Esophagus muscularis mucosa (tissue), 4 donors: ENCODE data around the gene TRIP10. TPM values are rescaled to one million over a fixed set of nuclear protein-coding genes. Genes with fewer than 3 reads are reported as not detected.

Experiments used
- DNase-seq: peaks from one replicate; pipeline ENCODE4 v3.0.0-alpha.2; 2017; ENCODE audit errors: extremely low spot score
- H3K27ac ChIP-seq, 4 donors: fragments of 200-600 bp; sonication (generic); replicated peaks in 1 of 4; 1 replicate in 3 of 4; 2 replicates in 1 of 4; pipeline ENCODE4 v1.5.1; 2016 to 2019; ENCODE audit warnings: mild to moderate bottlenecking in 1 of 4
- H3K27me3 ChIP-seq, 4 donors: fragments of 200-600 bp; sonication (generic); one replicate each; pipeline versions ENCODE4 v1.5.1 to v1.6.0; 2016 to 2019
- H3K36me3 ChIP-seq, 4 donors: fragments of 200-600 bp; sonication (generic); one replicate each; pipeline ENCODE4 v1.5.1; 2016 to 2019
- H3K4me1 ChIP-seq, 4 donors: fragments of 200-600 bp; sonication (generic); one replicate each; pipeline ENCODE4 v1.5.1; 2016 to 2019
- H3K4me3 ChIP-seq, 4 donors: fragments of 200-600 bp; sonication (generic); 1 replicate in 2 of 4; 2 replicates in 2 of 4; pipeline ENCODE4 v1.5.1; 2016 to 2019; ENCODE audit warnings: mild to moderate bottlenecking in 4 of 4, moderate library complexity in 1 of 4
- H3K9me3 ChIP-seq, 4 donors: fragments of 200-600 bp; sonication (generic); 1 replicate in 3 of 4; 2 replicates in 1 of 4; pipeline ENCODE4 v1.5.1; 2016 to 2019
- CTCF ChIP-seq, 3 experiments: fragments of 200-600 bp in 2 of 3; fragments of 450-650 bp in 1 of 3; sonication (generic) in 2 of 3; IDR thresholded peaks; one replicate each; pipeline ENCODE4 v1.5.1; 2017 to 2019; ENCODE audit warnings: antibody characterized with exemption in 3 of 3, mild to moderate bottlenecking in 2 of 3, moderate library complexity in 1 of 3
- EP300 ChIP-seq: sonication (generic); formaldehyde crosslinking; IDR thresholded peaks from one replicate; pipeline ENCODE4 v1.6.1; 2017; ENCODE audit warnings: antibody characterized with exemption
- POLR2A ChIP-seq: fragments of 450-650 bp; IDR thresholded peaks from one replicate; pipeline ENCODE4 v1.6.1; 2017; ENCODE audit warnings: antibody characterized with exemption, moderate library complexity, mild to moderate bottlenecking, low read depth
- POLR2AphosphoS5 ChIP-seq, 2 donors: sonication (generic); formaldehyde crosslinking; IDR thresholded peaks; one replicate each; pipeline ENCODE4 v1.6.1; 2017; ENCODE audit warnings: antibody characterized with exemption in 2 of 2
- WGBS: methylation state at CpG from one replicate; pipeline ENCODE4 v1.1.5; 2018; 5-methylcytosine and 5-hydroxymethylcytosine counted together
- intact Hi-C: fragments of 100-400 bp; cut with DNase I; formaldehyde crosslinking; loops from one replicate; pipeline ENCODE4 v1.15.1; 2023
- total RNA-seq, 4 donors: library from RNA; depleted of rRNA; stranded (reverse); fragments of >200 nt; gene quantifications; one replicate each; pipeline versions ENCODE4 v1.1.0 to v1.2.1, GENCODE V29; 2016

The TRIP10 gene
- total RNA-seq, 4 donors from 2014 or later: 85.8 to 148 (median 118) TPM

GRCh38 chr19:6732803-6733337 is 6.6 kb upstream of the TRIP10 start:
- WGBS: 90% methylated on average over 14 of the region's 21 CpGs
- peaks cover 15 to 37% (median 27%) of the 10 kb centered on the region in 4 donors for H3K4me1 ChIP-seq
- H3K27me3 ChIP-seq: no peaks in the 10 kb centered on the region
- intact Hi-C loops: loop anchor here (10.0 kb wide), 1 partner anchor 98 kb away; no protein-coding TSS in a partner anchor
- no peak overlapping the region for H3K4me3 ChIP-seq
- TF ChIP-seq CTCF (IDR thresholded peaks at IDR 0.05) (no peak), EP300 (no peak), POLR2AphosphoS5 (IDR thresholded peaks at IDR 0.05) (no peak), POLR2A (no peak)
- no peaks in the 10 kb centered on the region for H3K9me3 ChIP-seq
- DNase-seq: no peak
- H3K27ac ChIP-seq: no peak overlapping the region
- H3K36me3 ChIP-seq: peaks cover 18 to 50% (median 39%) of the 10 kb centered on the region in 4 donors

GRCh38 chr19:6733338-6734095 is 6.0 kb upstream of the TRIP10 start:
- no peaks in the 10 kb centered on the region for H3K27me3 ChIP-seq
- no peak for DNase-seq
- no peak overlapping the region for H3K27ac ChIP-seq
- no peaks in the 10 kb centered on the region for H3K9me3 ChIP-seq
- TF ChIP-seq POLR2A (no peak), CTCF (IDR thresholded peaks at IDR 0.05) (peak in 2 of 3 experiments; percentile 26 to 43)
- H3K4me1 ChIP-seq: peaks cover 22 to 42% (median 33%) of the 10 kb centered on the region in 4 donors
- H3K36me3 ChIP-seq: peaks cover 18 to 50% (median 39%) of the 10 kb centered on the region in 4 donors
- H3K4me3 ChIP-seq: no peak overlapping the region
- 85% methylated on average over 29 of the region's 29 CpGs for WGBS
- intact Hi-C loops: loop anchor here (10.0 kb wide), 1 partner anchor 99 kb away; no protein-coding TSS in a partner anchor

GRCh38 chr19:6734096-6734696 is 5.3 kb upstream of the TRIP10 start:
- Histone ChIP-seq H3K4me1 (peaks cover 28 to 47% (median 40%) of the 10 kb centered on the region in 4 donors), H3K4me3 (no peak overlapping the region), H3K9me3 (no peaks in the 10 kb centered on the region), H3K36me3 (peaks cover 18 to 50% (median 39%) of the 10 kb centered on the region in 4 donors), H3K27me3 (no peaks in the 10 kb centered on the region), H3K27ac (no peak overlapping the region)
- no peak for DNase-seq
- WGBS: 81% methylated on average over 18 of the region's 20 CpGs
- intact Hi-C loops: loop anchor here (10.0 kb wide), 1 partner anchor 99 kb away; no protein-coding TSS in a partner anchor
- TF ChIP-seq EP300: no peak
- no peak for TF ChIP-seq CTCF (IDR thresholded peaks at IDR 0.05)
- no peak for TF ChIP-seq POLR2AphosphoS5 (IDR thresholded peaks at IDR 0.05)
- TF ChIP-seq POLR2A: no peak

- H3K9me3 ChIP-seq: no peaks in the 10 kb centered on the region
- no peaks in the 10 kb centered on the region for H3K27me3 ChIP-seq
- H3K27ac ChIP-seq: peak overlapping the region; percentile 95 to 99 (median 97)
- peak overlapping the region in 1 of 4 donors; percentile 93 for H3K4me3 ChIP-seq
- H3K4me1 ChIP-seq: peaks cover 29 to 50% (median 36%) of the 10 kb centered on the region in 4 donors
- peaks cover 18 to 41% (median 35%) of the 10 kb centered on the region in 4 donors for H3K36me3 ChIP-seq
- no peak for DNase-seq
- intact Hi-C loops: loop anchor here (5.0 to 10.0 kb wide), 3 partner anchors 101 to 218 kb away; no protein-coding TSS in a partner anchor
- no peak for TF ChIP-seq CTCF (IDR thresholded peaks at IDR 0.05)
- no peak for TF ChIP-seq POLR2A
- TF ChIP-seq EP300: no peak
- TF ChIP-seq POLR2AphosphoS5 (IDR thresholded peaks at IDR 0.05): no peak
- WGBS: 73% methylated on average over 15 of the region's 15 CpGs
These were observed 4.1 kb upstream of the TRIP10 start for GRCh38 chr19:6735181-6735911.
